IMR-90 (cell line): ENCODE results near the gene NCOR1.

Experiments used
- BHLHE40 ChIP-seq: fragments of 150-350 bp; IDR thresholded peaks from 2 replicates; pipeline ENCODE4 v1.6.1; 2016; ENCODE audit warnings: mild to moderate bottlenecking, low read depth, low read length
- CEBPB ChIP-seq: IDR thresholded peaks from 2 replicates; pipeline ENCODE4 v1.6.1; 2012; ENCODE audit warnings: low read depth, low read length, improper control_type of control experiment
- CTCF ChIP-seq: conservative IDR thresholded peaks from 2 replicates; pipeline ENCODE4 v1.5.1; 2012; ENCODE audit warnings: mild to moderate bottlenecking, low read depth, low read length, improper control_type of control experiment
- ELK1 ChIP-seq: fragments of 150-350 bp; IDR thresholded peaks from 2 replicates; pipeline ENCODE4 v1.6.1; 2016; ENCODE audit warnings: low read depth, mild to moderate bottlenecking, low read length, moderate library complexity, borderline replicate concordance
- FOS ChIP-seq: fragments of 150-350 bp; IDR thresholded peaks from 2 replicates; pipeline ENCODE4 v1.6.1; 2016; ENCODE audit warnings: low read depth, low read length
- MAFK ChIP-seq: IDR thresholded peaks from 2 replicates; pipeline ENCODE4 v1.6.1; 2012; ENCODE audit warnings: low read depth, low read length, improper control_type of control experiment
- MAZ ChIP-seq: IDR thresholded peaks from 2 replicates; pipeline ENCODE4 v1.6.1; 2012; ENCODE audit warnings: low read depth, mild to moderate bottlenecking, low read length, improper control_type of control experiment, moderate library complexity, borderline replicate concordance
- MXI1 ChIP-seq: IDR thresholded peaks from 2 replicates; pipeline ENCODE4 v1.6.1; 2012; ENCODE audit warnings: low read depth, mild to moderate bottlenecking, low read length, moderate library complexity, borderline replicate concordance
- POLR2A ChIP-seq: IDR thresholded peaks from 2 replicates; pipeline ENCODE4 v1.6.1; 2012; ENCODE audit warnings: mild to moderate bottlenecking, low read depth, low read length
- RAD21 ChIP-seq: IDR thresholded peaks from 2 replicates; pipeline ENCODE4 v1.6.1; 2012; ENCODE audit warnings: low read length, improper control_type of control experiment
- RFX5 ChIP-seq: IDR thresholded peaks from 2 replicates; pipeline ENCODE4 v1.8.0; 2012; ENCODE audit warnings: low read depth, mild to moderate bottlenecking, low read length, moderate library complexity
- SMC3 ChIP-seq: fragments of 150-350 bp; IDR thresholded peaks from 2 replicates; pipeline ENCODE4 v1.6.1; 2016; ENCODE audit warnings: low read depth, mild to moderate bottlenecking, antibody characterized with exemption, low read length, moderate library complexity

DNA sequence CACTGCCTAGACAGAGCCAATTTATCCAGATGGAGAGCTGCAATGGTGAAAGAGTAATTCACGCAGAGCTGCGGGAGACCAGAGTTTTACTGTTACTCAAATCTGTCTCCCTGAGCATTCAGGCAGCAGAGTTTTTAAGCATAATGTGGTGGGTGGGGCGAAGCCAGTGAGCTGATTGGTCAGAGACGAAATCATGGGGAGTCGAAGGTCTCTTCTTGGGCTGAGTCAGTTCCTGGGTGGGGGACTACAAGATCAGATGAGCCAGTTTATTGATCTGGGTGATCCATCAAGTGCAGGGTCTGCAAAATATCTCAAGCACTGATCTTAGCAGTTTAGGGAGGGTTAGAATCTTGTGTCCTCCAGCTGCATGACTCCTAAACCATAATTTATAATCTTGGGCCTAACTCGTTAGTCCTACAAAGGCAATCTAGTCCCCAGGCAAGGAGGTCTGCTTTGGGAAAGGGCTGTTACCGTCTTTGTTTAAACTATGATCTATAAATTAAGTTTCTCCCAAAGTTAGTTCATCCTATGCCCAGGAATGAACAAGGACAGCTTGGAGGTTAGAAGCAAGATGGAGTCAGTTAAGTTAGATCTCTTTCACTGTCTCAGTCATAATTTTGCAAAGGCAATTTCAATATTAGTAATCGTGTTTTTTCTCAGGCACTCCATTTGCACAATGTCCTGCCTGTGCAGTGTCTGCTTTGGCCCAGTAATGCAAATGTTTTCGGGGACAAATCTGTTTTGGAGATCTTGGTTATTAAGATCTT lies 28.6 kb upstream of the NCOR1 start:
- no peak for TF ChIP-seq POLR2A
- no peak for TF ChIP-seq CTCF
- no peak for TF ChIP-seq ELK1
- TF ChIP-seq RAD21 = no peak
- TF ChIP-seq FOS = no peak
- no peak for TF ChIP-seq MAZ
- no peak for TF ChIP-seq MXI1
- TF ChIP-seq CEBPB = no peak
- no peak for TF ChIP-seq SMC3
- no peak for TF ChIP-seq MAFK
- no peak for TF ChIP-seq BHLHE40
- TF ChIP-seq RFX5 = no peak
